T-helper 1 cell treated with Interleukin-12 subunit alpha and Interleukin-12 subunit beta and Interleukin-4 antibody, amounts not matched to agents 30 μg/mL and 1 μg/mL, for 36 hours (primary cell): ENCODE results near the gene NOMO2.
"Not testable (repeated sequence)": the region's sequence is repeated elsewhere in the genome, so short reads cannot be mapped to it uniquely, and the experiment has no call there.

Experiments
- H3K27ac Mint-ChIP-seq: one replicate; pipeline ENCODE4 v1.8.0; 2021; ENCODE audit warnings: mild to moderate bottlenecking, mixed read lengths
- H3K27me3 Mint-ChIP-seq: one replicate; pipeline ENCODE4 v1.8.0; 2021; ENCODE audit warnings: low read depth, mixed read lengths
- H3K36me3 Mint-ChIP-seq: one replicate; pipeline ENCODE4 v1.8.0; 2021; ENCODE audit warnings: low read depth, mixed read lengths
- H3K4me1 Mint-ChIP-seq: one replicate; pipeline ENCODE4 v1.8.0; 2021; ENCODE audit warnings: low read depth, mixed read lengths
- H3K4me3 Mint-ChIP-seq: one replicate; pipeline ENCODE4 v1.8.0; 2021; ENCODE audit warnings: mild to moderate bottlenecking, moderate library complexity, mixed read lengths
- H3K9me3 Mint-ChIP-seq: one replicate; pipeline ENCODE4 v1.8.0; 2021; ENCODE audit warnings: mixed read lengths

NOMO2 gene

GRCh38 chr16:18585789-18586188, 23.9 kb upstream of the NOMO2 start:
- not testable (repeated sequence) for H3K4me1 Mint-ChIP-seq, H3K36me3 Mint-ChIP-seq, H3K9me3 Mint-ChIP-seq, H3K27me3 Mint-ChIP-seq, H3K27ac Mint-ChIP-seq, H3K4me3 Mint-ChIP-seq

GRCh38 chr16:18582902-18583301, 21.0 kb upstream of the NOMO2 start:
- Mint-ChIP-seq H3K36me3 (no peaks in the 10 kb centered on the region), H3K4me3 (no peak overlapping the region), H3K4me1 (no peaks in the 10 kb centered on the region), H3K27me3 (no peaks in the 10 kb centered on the region), H3K27ac (no peak overlapping the region), H3K9me3 (no peaks in the 10 kb centered on the region)

GRCh38 chr16:18580396-18580795, 18.5 kb upstream of the NOMO2 start:
- not testable (repeated sequence) for H3K4me3 Mint-ChIP-seq, H3K36me3 Mint-ChIP-seq, H3K27me3 Mint-ChIP-seq

GRCh38 chr16:18579261-18579660, 17.4 kb upstream of the NOMO2 start:
- H3K4me1 Mint-ChIP-seq, H3K4me3 Mint-ChIP-seq, H3K36me3 Mint-ChIP-seq, H3K9me3 Mint-ChIP-seq, H3K27me3 Mint-ChIP-seq, H3K27ac Mint-ChIP-seq: not testable (repeated sequence)

More at GRCh38 chr16:18580396-18580795, 18.5 kb upstream of the NOMO2 start:
- not testable (repeated sequence) for H3K4me1 Mint-ChIP-seq, H3K9me3 Mint-ChIP-seq, H3K27ac Mint-ChIP-seq

GRCh38 chr16:18577942-18578341, 16.0 kb upstream of the NOMO2 start:
- H3K27ac Mint-ChIP-seq, H3K9me3 Mint-ChIP-seq, H3K4me3 Mint-ChIP-seq, H3K27me3 Mint-ChIP-seq, H3K36me3 Mint-ChIP-seq, H3K4me1 Mint-ChIP-seq: not testable (repeated sequence)

- H3K4me3 Mint-ChIP-seq, H3K4me1 Mint-ChIP-seq, H3K36me3 Mint-ChIP-seq, H3K9me3 Mint-ChIP-seq, H3K27me3 Mint-ChIP-seq, H3K27ac Mint-ChIP-seq: not testable (repeated sequence)
These were observed 14.0 kb upstream of the NOMO2 start for GRCh38 chr16:18575945-18576344.

- H3K27me3 Mint-ChIP-seq, H3K4me1 Mint-ChIP-seq, H3K4me3 Mint-ChIP-seq, H3K36me3 Mint-ChIP-seq, H3K9me3 Mint-ChIP-seq, H3K27ac Mint-ChIP-seq: not testable (repeated sequence)
These were observed 13.5 kb upstream of the NOMO2 start for GRCh38 chr16:18575298-18575917.

GRCh38 chr16:18573887-18574286, 12.0 kb upstream of the NOMO2 start:
- H3K9me3 Mint-ChIP-seq, H3K27me3 Mint-ChIP-seq, H3K27ac Mint-ChIP-seq, H3K4me1 Mint-ChIP-seq, H3K4me3 Mint-ChIP-seq, H3K36me3 Mint-ChIP-seq: not testable (repeated sequence)

- H3K9me3 Mint-ChIP-seq, H3K27ac Mint-ChIP-seq, H3K4me3 Mint-ChIP-seq, H3K27me3 Mint-ChIP-seq, H3K4me1 Mint-ChIP-seq, H3K36me3 Mint-ChIP-seq: not testable (repeated sequence)
These were observed 11.1 kb upstream of the NOMO2 start for GRCh38 chr16:18572973-18573372.

- H3K4me3 Mint-ChIP-seq, H3K36me3 Mint-ChIP-seq, H3K27ac Mint-ChIP-seq, H3K27me3 Mint-ChIP-seq, H3K9me3 Mint-ChIP-seq, H3K4me1 Mint-ChIP-seq: not testable (repeated sequence)
These were observed 9.5 kb upstream of the NOMO2 start for GRCh38 chr16:18571307-18571850.

GRCh38 chr16:18570529-18571306, 8.8 kb upstream of the NOMO2 start:
- H3K27ac Mint-ChIP-seq, H3K27me3 Mint-ChIP-seq, H3K36me3 Mint-ChIP-seq, H3K4me1 Mint-ChIP-seq, H3K4me3 Mint-ChIP-seq, H3K9me3 Mint-ChIP-seq: not testable (repeated sequence)

- not testable (repeated sequence) for H3K27ac Mint-ChIP-seq, H3K36me3 Mint-ChIP-seq, H3K9me3 Mint-ChIP-seq, H3K27me3 Mint-ChIP-seq, H3K4me1 Mint-ChIP-seq
- peak overlapping the region; percentile 71 for H3K4me3 Mint-ChIP-seq
These were observed 1.3 kb downstream of the NOMO2 start for GRCh38 chr16:18560416-18561220.

GRCh38 chr16:18553671-18554070, 8.2 kb downstream of the NOMO2 start:
- H3K36me3 Mint-ChIP-seq, H3K27me3 Mint-ChIP-seq, H3K9me3 Mint-ChIP-seq, H3K27ac Mint-ChIP-seq, H3K4me1 Mint-ChIP-seq, H3K4me3 Mint-ChIP-seq: not testable (repeated sequence)

- not testable (repeated sequence) for H3K4me1 Mint-ChIP-seq, H3K27me3 Mint-ChIP-seq, H3K9me3 Mint-ChIP-seq, H3K36me3 Mint-ChIP-seq, H3K4me3 Mint-ChIP-seq, H3K27ac Mint-ChIP-seq
These were observed 14.5 kb downstream of the NOMO2 start for GRCh38 chr16:18547382-18547781.

GRCh38 chr16:18546853-18547252, 15.0 kb downstream of the NOMO2 start:
- not testable (repeated sequence) for H3K4me1 Mint-ChIP-seq, H3K27ac Mint-ChIP-seq, H3K27me3 Mint-ChIP-seq, H3K9me3 Mint-ChIP-seq, H3K4me3 Mint-ChIP-seq, H3K36me3 Mint-ChIP-seq
